ENCODE measurements around the gene FBXO46. TPM values are rescaled to one million over a fixed set of nuclear protein-coding genes. Genes with fewer than 3 reads are reported as not detected.
A peak's percentile ranks its signal among the peaks of the same experiment; 100 is the strongest.

FBXO46 gene
- polyA plus RNA-seq, 1 experiment: 1.4 TPM

DNA sequence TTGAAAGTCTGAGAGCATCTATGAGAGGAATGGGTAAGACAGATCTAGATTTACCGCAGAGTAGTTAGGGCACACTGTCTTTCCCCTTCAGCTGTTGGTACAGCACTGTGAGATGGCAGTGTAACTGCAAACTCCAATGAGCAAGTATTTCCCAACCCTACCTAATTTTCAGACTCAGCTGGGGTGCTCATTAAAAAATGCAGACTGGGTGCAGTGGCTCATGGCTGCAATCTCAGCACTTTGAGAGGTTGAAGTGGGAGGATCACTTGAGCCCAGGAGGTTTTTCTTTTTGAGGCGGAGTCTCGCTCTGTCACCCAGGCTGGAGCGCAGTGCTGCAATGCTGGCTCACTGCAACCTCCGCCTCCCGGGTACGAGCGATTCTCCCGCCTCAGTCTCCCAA lies 25.6 kb downstream of the FBXO46 start:
- TF ChIP-seq, protein P1, sequence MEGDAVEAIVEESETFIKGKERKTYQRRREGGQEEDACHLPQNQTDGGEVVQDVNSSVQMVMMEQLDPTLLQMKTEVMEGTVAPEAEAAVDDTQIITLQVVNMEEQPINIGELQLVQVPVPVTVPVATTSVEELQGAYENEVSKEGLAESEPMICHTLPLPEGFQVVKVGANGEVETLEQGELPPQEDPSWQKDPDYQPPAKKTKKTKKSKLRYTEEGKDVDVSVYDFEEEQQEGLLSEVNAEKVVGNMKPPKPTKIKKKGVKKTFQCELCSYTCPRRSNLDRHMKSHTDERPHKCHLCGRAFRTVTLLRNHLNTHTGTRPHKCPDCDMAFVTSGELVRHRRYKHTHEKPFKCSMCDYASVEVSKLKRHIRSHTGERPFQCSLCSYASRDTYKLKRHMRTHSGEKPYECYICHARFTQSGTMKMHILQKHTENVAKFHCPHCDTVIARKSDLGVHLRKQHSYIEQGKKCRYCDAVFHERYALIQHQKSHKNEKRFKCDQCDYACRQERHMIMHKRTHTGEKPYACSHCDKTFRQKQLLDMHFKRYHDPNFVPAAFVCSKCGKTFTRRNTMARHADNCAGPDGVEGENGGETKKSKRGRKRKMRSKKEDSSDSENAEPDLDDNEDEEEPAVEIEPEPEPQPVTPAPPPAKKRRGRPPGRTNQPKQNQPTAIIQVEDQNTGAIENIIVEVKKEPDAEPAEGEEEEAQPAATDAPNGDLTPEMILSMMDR (IDR thresholded peaks at IDR 0.05; ENCODE audit: low read depth, low read length): no peak
- Histone ChIP-seq H3K27me3 (ENCODE audit: control insufficient read depth, insufficient read depth, low read length) (no peaks in the 10 kb centered on the region), H3K9me3 (ENCODE audit: control insufficient read depth, insufficient read depth, low read length) (no peaks in the 10 kb centered on the region), H3K27ac (ENCODE audit: low read depth, low read length) (no peak overlapping the region), H3K4me3 (ENCODE audit: low read depth, low read length) (no peak overlapping the region)
- CTCF ChIA-PET: interaction anchor here (8.2 kb wide), 1 partner anchor 12 kb away, joined by 56 read pairs; the partner anchor contains the start of gene QPCTL
- POLR2A ChIA-PET: interaction anchor here (0.6 kb wide), 1 partner anchor 953 kb away, joined by 4 read pairs; no protein-coding TSS in a partner anchor
- no peak for DNase-seq (ENCODE audit: low read depth, low spot score)

DNA sequence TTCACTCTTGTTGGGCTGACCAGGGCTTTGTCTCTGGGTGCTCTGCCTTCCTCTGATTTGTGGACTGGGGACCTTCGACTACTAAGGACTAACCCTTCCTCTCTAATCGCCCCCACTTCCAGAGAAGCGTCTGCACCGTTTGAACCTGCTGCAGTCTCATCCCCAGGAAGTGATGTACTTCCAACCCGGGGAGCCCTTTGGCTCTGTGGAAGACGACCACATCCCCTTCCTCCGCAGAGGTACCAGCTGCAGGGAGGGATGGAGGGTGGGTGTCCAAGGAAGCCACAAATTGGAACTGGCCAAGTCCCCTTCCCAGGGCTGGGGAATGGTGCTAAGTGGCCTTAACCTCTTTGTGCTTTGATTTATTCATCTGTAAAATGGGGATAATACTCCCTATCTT lies 29.0 kb downstream of the FBXO46 start:
- CTCF ChIA-PET: interaction anchor here (2.2 kb wide), 1 partner anchor 8 kb away, joined by 16 read pairs; the partner anchor contains the start of gene QPCTL
- H3K4me3 ChIP-seq (ENCODE audit: low read depth, low read length): no peak overlapping the region
- TF ChIP-seq, protein P1 (IDR thresholded peaks at IDR 0.05; ENCODE audit: low read depth, low read length): no peak
- H3K9me3 ChIP-seq (ENCODE audit: control insufficient read depth, insufficient read depth, low read length): no peaks in the 10 kb centered on the region
- H3K27ac ChIP-seq (ENCODE audit: low read depth, low read length): no peak overlapping the region
- no peaks in the 10 kb centered on the region for H3K27me3 ChIP-seq (ENCODE audit: control insufficient read depth, insufficient read depth, low read length)
- POLR2A ChIA-PET: interaction anchor here (0.7 kb wide), 1 partner anchor 28 kb away, joined by 3 read pairs; no protein-coding TSS in a partner anchor
- no peak for DNase-seq (ENCODE audit: low read depth, low spot score)

DNA sequence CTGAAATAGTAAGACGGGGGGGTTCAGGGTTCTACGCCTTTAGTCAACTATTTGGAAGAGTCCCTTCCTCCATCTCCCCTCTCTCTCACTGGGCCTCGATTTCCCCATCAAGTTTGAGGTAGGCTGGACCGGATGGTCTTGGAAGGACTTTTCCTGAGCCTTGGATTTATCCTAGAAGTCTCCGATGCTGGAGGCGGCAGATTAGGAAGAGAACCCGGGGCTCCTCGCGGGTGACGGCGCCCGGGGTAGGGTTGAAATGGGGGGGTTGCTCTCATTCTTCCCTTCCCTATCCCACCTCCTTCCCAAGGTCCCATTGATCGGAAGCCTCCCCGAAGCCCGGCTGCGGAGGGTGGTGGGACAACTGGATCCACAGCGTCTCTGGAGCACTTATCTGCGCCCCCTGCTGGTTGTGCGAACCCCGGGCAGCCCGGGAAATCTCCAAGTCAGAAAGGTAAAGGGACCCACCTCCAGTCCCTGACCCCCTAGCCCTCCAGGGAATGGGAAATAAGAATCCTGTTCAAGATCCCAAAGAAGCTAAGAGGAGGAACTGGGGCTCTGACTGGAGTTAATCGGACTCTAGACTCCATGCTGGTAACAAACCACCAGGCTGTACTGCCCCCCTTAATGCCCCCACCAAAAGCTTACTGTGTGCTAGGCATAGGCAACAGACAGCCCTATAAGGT lies 37.4 kb downstream of the FBXO46 start:
- ChIA-PET POLR2A (interaction anchor here (1.1 to 2.9 kb wide), 6 partner anchors 13 to 76 kb away, joined by 4 to 35 read pairs (median 6); partner anchors contain the start of genes FBXO46 and SIX5), CTCF (interaction anchor here (0.6 to 3.5 kb wide), 20 partner anchors 8 to 226 kb away, joined by 3 to 56 read pairs (median 4); partner anchors contain the start of genes FBXO46 and FOSB)
- Histone ChIP-seq H3K27ac (ENCODE audit: low read depth, low read length) (peak overlapping the region; percentile 77), H3K27me3 (ENCODE audit: control insufficient read depth, insufficient read depth, low read length) (no peaks in the 10 kb centered on the region), H3K9me3 (ENCODE audit: control insufficient read depth, insufficient read depth, low read length) (no peaks in the 10 kb centered on the region; the same call in 1 of the 2 replicates), H3K4me3 (ENCODE audit: low read depth, low read length) (peak overlapping the region; percentile 96)
- DNase-seq (ENCODE audit: low read depth, low spot score): no peak
- TF ChIP-seq, protein P1 (IDR thresholded peaks at IDR 0.05; ENCODE audit: low read depth, low read length): peak; percentile 89

DNA sequence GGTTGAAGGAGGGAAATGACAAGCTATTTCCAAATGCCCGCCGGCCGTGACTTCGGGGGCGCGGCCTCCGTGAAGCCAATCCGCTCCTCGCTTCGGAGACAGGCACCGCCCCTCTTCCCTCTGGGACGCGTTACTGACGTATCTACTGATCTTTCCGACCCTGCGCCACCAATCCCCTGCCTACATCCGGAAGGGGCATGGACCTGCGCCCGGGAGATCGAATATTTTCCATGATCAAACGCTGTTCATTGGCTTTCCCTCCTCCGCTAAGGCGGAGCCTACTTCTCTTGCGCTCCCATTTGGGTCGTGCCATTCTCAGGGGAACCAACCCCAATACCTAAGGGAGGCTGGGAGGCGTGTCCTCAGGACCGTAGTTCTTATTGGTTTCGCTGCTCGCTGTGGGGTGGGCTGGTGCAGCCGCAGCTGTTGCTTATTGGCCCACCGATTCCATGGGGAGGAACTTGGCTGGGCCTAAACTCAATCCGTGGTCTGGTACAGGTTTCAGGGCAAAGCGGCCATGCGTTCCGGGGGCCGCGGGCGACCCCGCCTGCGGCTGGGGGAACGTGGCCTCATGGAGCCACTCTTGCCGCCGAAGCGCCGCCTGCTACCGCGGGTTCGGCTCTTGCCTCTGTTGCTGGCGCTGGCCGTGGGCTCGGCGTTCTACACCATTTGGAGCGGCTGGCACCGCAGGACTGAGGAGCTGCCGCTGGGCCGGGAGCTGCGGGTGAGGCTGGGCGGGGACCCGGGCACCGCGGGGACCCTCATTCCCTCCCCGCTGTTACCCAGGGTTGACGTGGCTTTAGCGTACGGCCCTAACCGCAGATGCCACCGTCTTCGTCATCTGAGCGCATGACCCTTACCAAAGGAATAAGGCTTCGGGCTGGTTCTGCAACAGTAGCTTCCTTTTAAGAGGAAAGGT lies 38.2 kb downstream of the FBXO46 start, which contains the start of gene QPCTL:
QPCTL (plus strand) TSS at position 480 of the 919 bp plus-strand sequence; CDS start at position 518, 38 bp downstream.
- CTCF ChIA-PET: interaction anchor here (0.5 to 3.5 kb wide), 13 partner anchors 10 to 207 kb away, joined by 3 to 56 read pairs (median 5); partner anchors contain the start of gene DMPK
- Histone ChIP-seq H3K27ac (ENCODE audit: low read depth, low read length) (peak within 1 kb of the TSS; percentile 89), H3K27me3 (ENCODE audit: control insufficient read depth, insufficient read depth, low read length) (no peaks in the 10 kb centered on the region), H3K4me3 (ENCODE audit: low read depth, low read length) (peak within 1 kb of the TSS; percentile 96), H3K9me3 (ENCODE audit: control insufficient read depth, insufficient read depth, low read length) (no peaks in the 10 kb centered on the region; the same call in 1 of the 2 replicates)
- peak; percentile 99 for DNase-seq (ENCODE audit: low read depth, low spot score)
- TF ChIP-seq, protein P1 (IDR thresholded peaks at IDR 0.05; ENCODE audit: low read depth, low read length): no peak
- POLR2A ChIA-PET: interaction anchor here (0.7 to 2.9 kb wide), 9 partner anchors 14 to 106 kb away, joined by 3 to 35 read pairs (median 5); partner anchors contain the start of genes FBXO46 and SIX5

Data from AG04450 (cell line).